Caco-2 (cell line): ENCODE results near the gene ABCC4. TPM values are rescaled to one million over a fixed set of nuclear protein-coding genes. Genes with fewer than 3 reads are reported as not detected.

ENCODE experiments used
- BruUV-seq: library from RNA; stranded (reverse); fragments of 400-500 nt; replicated peaks from 2 replicates; lab custom pipeline; 2021; lab: Mats Ljungman, UMichigan
- CTCF ChIA-PET: fragments of 300-600 bp; sonication (Branson Sonifier 250); formaldehyde crosslinking; loops from one replicate; lab custom pipeline; 2022; ENCODE audit warnings: antibody characterized with exemption; lab: Charles Lee
- POLR2A ChIA-PET: fragments of 300-600 bp; sonication (Branson Sonifier 250); formaldehyde crosslinking; loops from one replicate; lab custom pipeline; 2022; ENCODE audit warnings: antibody characterized with exemption; lab: Charles Lee
- DNase-seq, 2 experiments: peaks; one replicate each; pipeline versions ENCODE4 v3.0.0 to v3.0.0-alpha.2; 2020 to 2022
- H3K27me3 ChIP-seq: replicated peaks from 2 replicates; pipeline ENCODE4 v1.6.0; 2011; ENCODE audit warnings: low read length; ENCODE audit not compliant: control insufficient read depth, insufficient read depth
- H3K36me3 ChIP-seq: 2 replicates; pipeline ENCODE4 v1.5.1; 2011; ENCODE audit warnings: low read length; ENCODE audit not compliant: control insufficient read depth, insufficient read depth
- H3K4me1 ChIP-seq: fragments of 250-450 bp; sonication (Bioruptor Pico); 2 replicates; pipeline ENCODE4 v1.5.1; 2020; ENCODE audit warnings: mild to moderate bottlenecking
- H3K4me3 ChIP-seq: 2 replicates; pipeline ENCODE4 v1.5.1; 2011; ENCODE audit warnings: low read depth, mild to moderate bottlenecking, control low read depth, low read length
- H3K9me3 ChIP-seq: fragments of 250-450 bp; sonication (Bioruptor Pico); 2 replicates; pipeline ENCODE4 v1.5.1; 2020; ENCODE audit warnings: mild to moderate bottlenecking, moderate library complexity
- H3K27ac Mint-ChIP-seq: one replicate; pipeline ENCODE4 v1.8.0; 2022; ENCODE audit warnings: mixed read lengths; ENCODE audit not compliant: unreplicated experiment
- H3K27me3 Mint-ChIP-seq: one replicate; pipeline ENCODE4 v1.8.0; 2022; ENCODE audit warnings: mixed read lengths; ENCODE audit not compliant: insufficient read depth, unreplicated experiment
- H3K36me3 Mint-ChIP-seq: one replicate; pipeline ENCODE4 v1.8.0; 2022; ENCODE audit warnings: mild to moderate bottlenecking, mixed read lengths; ENCODE audit not compliant: insufficient read depth, unreplicated experiment
- H3K4me1 Mint-ChIP-seq: one replicate; pipeline ENCODE4 v1.8.0; 2022; ENCODE audit warnings: low read depth, mixed read lengths; ENCODE audit not compliant: unreplicated experiment
- H3K4me3 Mint-ChIP-seq: one replicate; pipeline ENCODE4 v1.8.0; 2022; ENCODE audit warnings: mild to moderate bottlenecking, moderate library complexity, mixed read lengths; ENCODE audit not compliant: unreplicated experiment
- H3K9me3 Mint-ChIP-seq: one replicate; pipeline ENCODE4 v1.8.0; 2022; ENCODE audit warnings: mixed read lengths; ENCODE audit not compliant: unreplicated experiment
- CTCF ChIP-seq, 2 experiments: fragments of 200-600 bp in 1 of 2; IDR thresholded peaks; 1 replicate in 1 of 2; 2 replicates in 1 of 2; pipeline versions ENCODE4 v1.5.1 to v1.8.0; 2011 to 2022; ENCODE audit warnings: antibody characterized with exemption in 1 of 2, control low read depth in 1 of 2, inconsistent platforms in 1 of 2, low read depth in 1 of 2, low read length in 1 of 2, mild to moderate bottlenecking in 1 of 2, moderate library complexity in 1 of 2; ENCODE audit not compliant: insufficient read depth in 1 of 2, severe bottlenecking in 1 of 2, unreplicated experiment in 1 of 2
- intact Hi-C: fragments of 100-400 bp; cut with micrococcal nuclease; formaldehyde crosslinking; loops from one replicate; pipeline ENCODE4 v1.10.0; 2022; ENCODE audit not compliant: unreplicated experiment
- total RNA-seq: library from RNA; stranded (reverse); gene quantifications from 2 replicates; pipeline ENCODE4 v1.2.3, GENCODE V29; 2022

The ABCC4 gene
- total RNA-seq, 1 experiment from 2014 or later: 51.9 TPM

- POLR2A ChIA-PET: no interaction called here
- BruUV-seq: no TSS peak
- H3K4me1 Mint-ChIP-seq: no peaks in the 10 kb centered on the region
Observed at GRCh38 chr13:95138876-95139585, 162.2 kb downstream of the ABCC4 start.

GRCh38 chr13:95137096-95137495, 164.2 kb downstream of the ABCC4 start:
- no peaks in the 10 kb centered on the region for H3K27me3 Mint-ChIP-seq
- Histone ChIP-seq H3K27me3 (no peaks in the 10 kb centered on the region), H3K4me1 (no peaks in the 10 kb centered on the region), H3K36me3 (no peaks in the 10 kb centered on the region), H3K9me3 (no peaks in the 10 kb centered on the region), H3K4me3 (no peak overlapping the region)
- H3K36me3 Mint-ChIP-seq: peaks cover 46% of the 10 kb centered on the region
- no TSS peak for BruUV-seq
- no peak for DNase-seq
- no peak for TF ChIP-seq CTCF (IDR thresholded peaks at IDR 0.05; ENCODE audit: insufficient read depth in 1 of 2, low read depth in 1 of 2, low read length in 1 of 2, severe bottlenecking in 1 of 2, unreplicated experiment in 1 of 2)
- no peaks in the 10 kb centered on the region for H3K4me1 Mint-ChIP-seq
- H3K9me3 Mint-ChIP-seq: no peaks in the 10 kb centered on the region
- H3K27ac Mint-ChIP-seq: no peak overlapping the region
- POLR2A ChIA-PET: no interaction called here
- intact Hi-C loops: no loop called here
- no peak overlapping the region for H3K4me3 Mint-ChIP-seq
- CTCF ChIA-PET: no interaction called here

More at GRCh38 chr13:95138876-95139585, 162.2 kb downstream of the ABCC4 start:
- Histone ChIP-seq H3K36me3 (no peaks in the 10 kb centered on the region), H3K4me1 (no peaks in the 10 kb centered on the region), H3K4me3 (no peak overlapping the region), H3K27me3 (no peaks in the 10 kb centered on the region), H3K9me3 (no peaks in the 10 kb centered on the region)
- DNase-seq: no peak
- Mint-ChIP-seq H3K9me3 (no peaks in the 10 kb centered on the region), H3K27ac (no peak overlapping the region), H3K36me3 (peaks cover 39% of the 10 kb centered on the region), H3K27me3 (no peaks in the 10 kb centered on the region), H3K4me3 (no peak overlapping the region)
- intact Hi-C loops: no loop called here
- CTCF ChIA-PET: no interaction called here
- TF ChIP-seq CTCF (IDR thresholded peaks at IDR 0.05; ENCODE audit: insufficient read depth in 1 of 2, low read depth in 1 of 2, low read length in 1 of 2, severe bottlenecking in 1 of 2, unreplicated experiment in 1 of 2): no peak

- Histone ChIP-seq H3K4me3 (no peak overlapping the region), H3K9me3 (no peaks in the 10 kb centered on the region), H3K4me1 (no peaks in the 10 kb centered on the region), H3K27me3 (no peaks in the 10 kb centered on the region), H3K36me3 (no peaks in the 10 kb centered on the region)
- H3K27me3 Mint-ChIP-seq: no peaks in the 10 kb centered on the region
- H3K9me3 Mint-ChIP-seq: no peaks in the 10 kb centered on the region
- no peak overlapping the region for H3K27ac Mint-ChIP-seq
- intact Hi-C loops: no loop called here
- no peak for DNase-seq
- no peak overlapping the region for H3K4me3 Mint-ChIP-seq
- H3K4me1 Mint-ChIP-seq: no peaks in the 10 kb centered on the region
- no peak for TF ChIP-seq CTCF (IDR thresholded peaks at IDR 0.05; ENCODE audit: insufficient read depth in 1 of 2, low read depth in 1 of 2, low read length in 1 of 2, severe bottlenecking in 1 of 2, unreplicated experiment in 1 of 2)
- CTCF ChIA-PET: no interaction called here
- POLR2A ChIA-PET: no interaction called here
- no TSS peak for BruUV-seq
- H3K36me3 Mint-ChIP-seq: peaks cover 44% of the 10 kb centered on the region
Observed at GRCh38 chr13:95136638-95137037, 164.6 kb downstream of the ABCC4 start.
